Dermis blood vessel endothelial cell (primary cell): ENCODE data around the gene RARA. TPM values are rescaled to one million over a fixed set of nuclear protein-coding genes. Genes with fewer than 3 reads are reported as not detected.
A peak's percentile ranks its signal among the peaks of the same experiment; 100 is the strongest.
"Not testable (repeated sequence)": the region's sequence is repeated elsewhere in the genome, so short reads cannot be mapped to it uniquely, and the experiment has no call there.

Experiments
- DNase-seq: peaks from one replicate; pipeline ENCODE4 v3.0.0; 2010
- total RNA-seq: library from RNA; depleted of rRNA; stranded (reverse); fragments of >200 nt; gene quantifications from 2 replicates; pipeline ENCODE4 v1.2.3, GENCODE V29; 2014

The RARA gene
- total RNA-seq, 1 donor from 2014 or later = 9.7 TPM

GRCh38 chr17:40298726-40299125 lies 10.3 kb upstream of the RARA start:
- DNase-seq = no peak

GRCh38 chr17:40299159-40299757 lies 9.7 kb upstream of the RARA start:
- DNase-seq = not testable (repeated sequence)

DNA sequence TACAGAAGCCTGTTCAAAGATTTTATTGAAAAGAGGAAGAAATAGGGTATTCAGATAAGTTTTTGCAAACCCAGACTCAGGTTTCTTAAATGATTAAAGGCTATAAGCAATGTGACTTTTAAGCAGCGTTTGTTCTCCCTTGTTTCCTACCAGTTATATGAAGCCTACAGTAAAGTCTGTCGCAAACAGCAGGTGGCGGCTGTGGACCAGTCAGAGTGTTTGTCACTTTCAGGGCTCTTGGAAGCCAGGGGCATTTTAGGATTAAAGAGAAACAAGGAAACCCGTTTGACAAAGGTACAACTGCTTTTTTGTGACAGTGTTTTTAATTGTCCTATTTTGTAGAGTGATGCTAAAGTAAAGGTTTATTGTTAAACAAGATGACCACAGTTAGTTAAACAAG lies 7.7 kb upstream of the RARA start:
- peak; percentile 53 for DNase-seq

DNA sequence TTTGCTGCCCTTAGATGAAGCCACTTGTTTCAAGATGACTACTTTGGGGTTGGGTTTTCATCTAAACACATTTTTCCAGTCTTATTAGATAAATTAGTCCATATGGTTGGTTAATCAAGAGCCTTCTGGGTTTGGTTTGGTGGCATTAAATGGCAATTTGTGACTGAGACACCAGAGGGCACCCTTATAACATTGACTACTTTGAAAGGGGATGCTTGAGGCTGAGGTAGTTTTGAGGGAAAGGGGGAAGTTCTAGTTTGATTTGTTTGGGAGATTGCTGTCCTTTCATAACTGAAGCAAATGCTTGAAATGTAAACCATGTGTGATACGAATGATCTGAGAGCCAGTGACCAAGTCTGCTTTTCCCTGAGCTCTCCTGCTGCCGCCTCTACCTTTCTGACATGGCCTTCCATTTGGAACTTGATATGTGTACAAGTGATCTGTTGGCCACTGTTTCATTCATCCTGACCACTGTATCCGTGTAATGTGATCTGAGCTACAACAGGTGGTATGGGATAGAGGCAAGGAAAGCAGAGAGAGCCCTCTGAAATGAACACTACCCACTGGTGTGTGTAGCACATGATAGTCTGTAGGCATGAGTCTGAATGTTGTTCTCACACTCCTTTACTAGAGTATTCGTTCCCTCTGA lies 5.8 kb upstream of the RARA start:
- peak; percentile 86 for DNase-seq

GRCh38 chr17:40303708-40304551 lies 5.0 kb upstream of the RARA start:
- peak; percentile 62 for DNase-seq

- not testable (repeated sequence) for DNase-seq
Measured at GRCh38 chr17:40304552-40304863, 4.5 kb upstream of the RARA start.

DNA sequence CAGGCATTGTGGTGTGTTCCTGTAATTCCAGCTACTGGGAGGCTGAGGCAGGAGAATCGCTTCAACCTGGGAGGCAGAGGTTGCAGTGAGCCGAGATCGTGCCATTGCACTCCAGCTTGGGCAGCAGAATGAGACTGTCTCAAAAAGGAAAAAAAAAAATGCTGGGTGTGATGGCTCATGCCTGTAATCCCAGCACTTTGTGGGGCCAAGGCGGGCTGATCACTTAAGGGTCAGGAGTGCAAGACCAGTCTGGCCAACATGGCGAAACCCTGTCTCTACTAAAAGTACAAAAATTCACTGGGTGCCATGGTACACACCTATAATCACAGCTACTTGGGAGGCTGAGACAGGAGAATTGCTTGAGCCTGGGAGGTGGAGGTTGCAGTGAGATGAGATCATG lies 4.1 kb upstream of the RARA start:
- DNase-seq = not testable (repeated sequence)

- no peak for DNase-seq
Measured at GRCh38 chr17:40306395-40306794, 2.6 kb upstream of the RARA start.

DNA sequence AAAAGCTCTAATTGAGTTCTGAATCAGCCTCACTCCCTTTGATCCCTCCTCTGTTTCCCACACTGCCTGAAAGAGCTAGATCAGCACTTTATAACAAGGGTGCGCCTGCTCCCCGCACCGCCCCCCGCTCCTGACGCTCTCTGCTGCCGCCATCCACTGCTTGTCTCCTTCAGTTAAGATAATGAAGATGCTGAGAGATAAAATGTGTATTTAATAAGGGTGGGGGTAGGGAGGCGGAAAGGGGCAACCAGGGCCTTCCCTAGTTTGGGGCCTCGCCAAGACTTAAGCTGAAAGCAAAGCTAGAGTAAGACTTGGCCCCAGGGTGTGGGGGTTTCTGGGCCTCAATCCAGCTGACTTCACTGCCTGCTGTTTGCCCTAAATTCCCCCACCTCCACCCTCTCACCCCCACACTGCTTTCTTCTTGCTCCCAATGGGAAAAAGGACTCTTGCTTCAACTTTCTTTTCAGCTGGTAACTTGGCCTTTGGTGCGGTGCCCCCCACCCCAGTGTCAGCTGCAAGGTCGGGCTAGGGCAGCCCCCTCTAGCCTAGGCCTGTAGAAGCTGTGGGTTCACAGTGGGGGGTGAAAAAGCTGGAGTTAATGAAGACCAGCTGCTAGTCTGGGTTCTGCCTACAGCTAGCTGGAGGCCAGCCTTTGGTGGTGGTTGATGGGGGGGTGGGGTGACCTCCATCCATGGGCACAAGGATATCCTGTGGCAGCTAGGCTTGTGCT lies 1.8 kb upstream of the RARA start:
- DNase-seq = no peak

DNA sequence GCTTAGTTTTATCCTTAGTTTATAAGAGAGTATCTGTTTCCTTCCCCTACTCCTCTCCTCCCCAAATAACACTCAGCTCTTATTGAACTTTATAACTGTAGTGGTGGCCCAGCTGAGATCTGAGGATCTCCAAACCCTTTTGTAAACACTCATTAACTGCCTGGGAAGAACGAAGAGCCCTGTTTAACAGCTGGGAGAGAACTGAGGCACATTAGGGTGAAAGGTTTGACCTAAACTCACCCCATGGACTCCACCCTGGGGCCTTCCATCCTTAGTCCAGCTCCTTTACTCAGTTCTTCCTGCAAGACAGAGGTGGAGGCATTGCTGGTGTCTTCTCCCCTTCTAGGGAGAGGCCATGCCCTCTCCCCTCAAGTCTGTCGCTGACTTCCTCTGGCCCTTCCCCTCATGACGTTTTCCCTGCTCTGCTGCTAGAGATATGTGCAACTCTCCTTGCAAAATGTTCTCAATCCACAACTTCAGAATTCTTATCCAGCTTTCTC lies 1.2 kb upstream of the RARA start:
- DNase-seq = no peak

GRCh38 chr17:40309949-40310510 lies 1.1 kb downstream of the RARA start:
- no peak for DNase-seq

- no peak for DNase-seq
Measured at GRCh38 chr17:40310882-40311391, 2.0 kb downstream of the RARA start.

DNA sequence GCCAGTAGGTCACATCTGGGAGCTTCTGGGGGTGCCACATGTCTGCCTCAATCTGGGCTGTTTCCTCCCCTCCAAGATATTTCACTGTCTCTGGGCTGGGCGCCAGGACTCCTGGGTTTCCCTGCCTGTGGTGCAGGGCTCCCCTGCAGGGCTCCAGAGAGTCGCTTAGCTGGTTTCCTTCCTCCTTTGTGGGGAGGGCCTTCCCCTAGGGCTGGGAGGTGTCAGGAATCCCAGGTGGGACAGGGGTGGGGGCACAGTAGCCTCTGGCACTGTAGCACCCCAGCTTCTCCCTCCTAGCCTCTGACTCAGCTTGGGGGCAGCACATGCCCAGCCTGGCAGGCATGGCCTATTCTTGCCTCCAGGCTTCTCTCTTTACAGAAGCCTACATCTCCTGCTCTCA lies 2.6 kb downstream of the RARA start:
- DNase-seq = peak; percentile 24

- DNase-seq = no peak
Measured at GRCh38 chr17:40312131-40312731, 3.3 kb downstream of the RARA start.

DNA sequence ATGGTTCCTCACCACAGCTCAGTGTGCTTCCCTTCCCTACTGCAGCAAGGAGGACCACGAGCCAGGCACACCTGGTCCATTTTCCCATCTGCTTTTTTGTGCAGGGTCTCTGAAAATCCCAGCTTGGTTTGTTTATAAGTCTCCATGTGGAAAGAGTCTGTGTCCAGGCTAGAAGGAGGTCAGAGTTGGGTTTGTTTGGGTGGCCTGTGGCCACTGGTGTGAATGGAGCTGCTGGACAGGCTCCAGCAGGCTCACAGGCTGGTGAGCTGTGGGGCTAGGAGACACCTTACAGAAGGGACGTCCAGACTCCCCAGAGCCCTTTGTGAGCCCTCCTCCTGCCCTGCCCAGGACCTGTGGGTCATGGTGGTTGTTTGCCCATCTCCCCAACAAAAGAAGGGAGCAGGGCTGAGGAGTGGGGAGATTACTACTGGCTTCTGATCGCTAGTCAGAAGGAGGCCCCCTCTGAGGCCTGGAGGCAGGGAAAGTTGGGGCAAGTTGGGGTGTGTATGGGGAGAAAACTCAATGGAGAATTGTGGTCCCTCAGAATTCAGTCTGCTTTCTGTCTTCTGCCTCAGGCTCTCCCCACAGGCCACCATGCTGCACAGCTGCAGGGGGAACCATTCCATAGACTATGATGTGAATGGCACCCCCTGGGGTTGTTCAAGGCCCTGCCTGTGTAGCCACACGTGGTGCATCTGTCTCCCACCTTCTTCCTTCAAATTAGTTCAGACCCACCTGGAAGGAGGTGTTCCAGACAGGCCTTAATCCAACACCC lies 4.1 kb downstream of the RARA start:
- DNase-seq = no peak

DNA sequence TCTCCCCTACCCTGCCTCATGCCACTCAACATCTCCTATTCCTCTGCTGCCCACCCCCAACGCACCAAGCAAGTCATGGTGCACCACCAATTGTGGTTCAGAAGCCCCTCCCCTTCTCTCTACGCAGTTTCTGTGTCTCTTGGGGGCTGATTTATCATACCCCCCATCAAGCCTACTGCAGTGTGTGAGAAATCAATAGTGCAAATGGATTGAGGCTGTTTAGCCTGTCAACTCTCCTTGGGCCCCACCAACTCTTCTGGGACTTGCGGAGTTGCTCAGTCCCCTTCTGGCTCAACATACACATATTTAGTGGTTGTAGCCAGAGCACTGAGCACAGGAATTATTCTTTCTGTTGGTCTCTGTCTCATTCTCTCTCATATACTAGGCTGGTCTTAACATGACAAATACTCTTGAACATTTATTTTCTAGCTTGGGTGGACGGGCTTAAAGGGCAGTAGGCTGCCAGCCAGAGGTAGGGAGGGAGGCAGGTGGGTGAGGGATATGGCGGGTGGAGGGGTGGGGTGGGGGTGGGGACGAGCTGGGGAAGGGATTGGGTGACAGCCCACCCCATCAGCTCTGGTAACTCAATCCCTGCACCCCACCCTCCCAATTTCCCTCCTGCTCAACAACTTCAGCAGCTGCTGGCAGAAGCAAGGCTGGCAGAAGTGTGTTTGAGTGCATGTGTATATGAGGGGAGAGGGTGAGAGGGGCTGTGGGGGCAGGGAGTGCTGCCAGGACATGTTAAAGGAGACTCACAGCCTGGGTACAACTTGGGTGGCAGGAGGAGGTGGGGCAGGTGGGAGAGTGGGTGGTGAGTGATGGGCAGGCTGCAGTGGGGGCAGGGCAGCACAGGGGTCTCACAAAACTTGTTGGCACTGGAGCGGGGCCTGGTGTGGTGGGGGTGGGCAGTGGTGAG lies 4.9 kb downstream of the RARA start:
- no peak for DNase-seq

DNA sequence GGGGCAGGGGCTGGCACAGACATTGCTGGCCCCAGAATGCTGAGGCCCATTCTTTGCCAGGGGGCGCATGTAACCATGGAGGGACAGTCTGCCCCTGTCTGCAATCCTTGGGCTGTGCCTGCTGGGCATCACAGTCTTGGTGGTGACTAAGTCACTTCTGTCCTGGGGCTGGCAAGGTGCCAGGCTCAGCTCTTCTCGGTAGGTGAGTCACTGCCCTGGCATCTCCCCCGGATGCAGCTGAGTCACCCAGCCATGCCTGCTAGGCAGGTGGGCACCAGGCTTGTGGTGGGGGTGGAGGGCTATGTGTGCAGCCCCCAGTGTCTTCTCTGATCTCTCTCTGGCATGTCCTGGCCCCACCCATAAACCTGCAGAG lies 5.6 kb downstream of the RARA start:
- DNase-seq = peak; percentile 97

DNA sequence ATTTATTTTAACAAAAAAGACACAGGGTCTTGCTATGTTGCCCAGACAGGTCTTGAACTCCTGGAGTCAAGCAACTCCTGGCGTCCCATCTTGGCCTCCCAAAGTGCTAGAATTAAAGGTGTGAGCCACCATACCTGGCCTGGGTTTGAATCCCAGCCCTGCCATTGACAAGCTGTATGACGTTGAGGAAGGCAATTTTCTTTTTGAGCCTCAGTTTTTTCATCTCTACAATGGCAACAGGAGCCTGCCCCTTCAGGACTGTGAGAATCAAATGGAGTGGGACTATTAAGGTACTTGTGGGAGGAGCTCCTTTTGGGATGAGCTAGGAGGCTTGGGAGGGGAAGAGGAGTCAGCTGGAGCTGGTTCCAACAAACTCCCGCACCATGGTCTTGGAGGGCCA lies 6.2 kb downstream of the RARA start:
- no peak for DNase-seq

GRCh38 chr17:40315678-40316570 lies 6.9 kb downstream of the RARA start:
- no peak for DNase-seq
